ENCODE results near the gene CENPM. TPM values are rescaled to one million over a fixed set of nuclear protein-coding genes. Genes with fewer than 3 reads are reported as not detected.
A peak's percentile ranks its signal among the peaks of the same experiment; 100 is the strongest.

CENPM gene
- total RNA-seq, 3 donors from 2014 or later = 3.2 to 18.8 (median 7.5) TPM

GRCh38 chr22:41922328-41922727 lies 24.6 kb downstream of the CENPM start:
- intact Hi-C loops (cut with DNase I, micrococcal nuclease) = no loop called here
- no peaks in the 10 kb centered on the region for H3K9me3 ChIP-seq
- peaks cover 23% of the 10 kb centered on the region for H3K4me1 ChIP-seq (ENCODE audit: low read depth)
- ATAC-seq = no peak
- DNase-seq = no peak
- H3K36me3 ChIP-seq (ENCODE audit: low read depth) = no peaks in the 10 kb centered on the region
- H3K4me3 ChIP-seq = no peak overlapping the region
- TF ChIP-seq, protein P1, sequence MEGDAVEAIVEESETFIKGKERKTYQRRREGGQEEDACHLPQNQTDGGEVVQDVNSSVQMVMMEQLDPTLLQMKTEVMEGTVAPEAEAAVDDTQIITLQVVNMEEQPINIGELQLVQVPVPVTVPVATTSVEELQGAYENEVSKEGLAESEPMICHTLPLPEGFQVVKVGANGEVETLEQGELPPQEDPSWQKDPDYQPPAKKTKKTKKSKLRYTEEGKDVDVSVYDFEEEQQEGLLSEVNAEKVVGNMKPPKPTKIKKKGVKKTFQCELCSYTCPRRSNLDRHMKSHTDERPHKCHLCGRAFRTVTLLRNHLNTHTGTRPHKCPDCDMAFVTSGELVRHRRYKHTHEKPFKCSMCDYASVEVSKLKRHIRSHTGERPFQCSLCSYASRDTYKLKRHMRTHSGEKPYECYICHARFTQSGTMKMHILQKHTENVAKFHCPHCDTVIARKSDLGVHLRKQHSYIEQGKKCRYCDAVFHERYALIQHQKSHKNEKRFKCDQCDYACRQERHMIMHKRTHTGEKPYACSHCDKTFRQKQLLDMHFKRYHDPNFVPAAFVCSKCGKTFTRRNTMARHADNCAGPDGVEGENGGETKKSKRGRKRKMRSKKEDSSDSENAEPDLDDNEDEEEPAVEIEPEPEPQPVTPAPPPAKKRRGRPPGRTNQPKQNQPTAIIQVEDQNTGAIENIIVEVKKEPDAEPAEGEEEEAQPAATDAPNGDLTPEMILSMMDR (IDR thresholded peaks at IDR 0.05) = no peak

DNA sequence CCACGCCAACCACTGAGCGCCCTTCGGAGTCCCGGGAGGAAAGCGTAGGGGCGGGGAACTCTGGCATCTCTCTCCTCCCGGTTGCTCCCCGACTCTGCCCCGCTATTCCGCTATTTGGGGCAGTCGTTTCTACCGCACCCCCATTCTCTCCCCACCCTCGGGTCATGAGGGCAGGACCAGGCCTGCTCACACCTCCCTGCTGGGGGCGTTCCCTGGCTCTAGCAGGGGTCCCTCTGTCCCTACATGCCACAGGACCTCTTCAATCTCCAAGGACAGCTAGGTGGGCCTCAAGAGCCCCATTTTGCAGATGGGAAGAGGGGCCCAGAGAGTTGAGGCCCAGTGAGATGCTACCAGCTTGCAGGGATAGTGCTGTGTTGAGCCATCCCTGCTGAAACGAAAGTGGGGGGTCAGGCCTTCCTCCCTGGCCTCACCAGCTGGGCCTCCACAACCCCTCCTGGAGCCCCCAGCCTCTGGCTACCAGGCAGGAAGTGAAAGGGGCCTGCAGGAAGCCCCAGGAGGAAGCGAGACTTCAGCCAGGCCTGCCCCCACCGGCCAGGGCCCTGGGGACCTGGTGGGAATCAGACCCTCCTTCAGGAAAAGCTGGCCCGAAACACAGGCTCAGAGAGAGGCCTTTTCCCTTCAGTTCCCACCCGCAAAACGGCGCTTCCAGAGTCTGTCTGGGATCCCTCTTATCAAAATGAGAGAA lies 26.5 kb downstream of the CENPM start:
- no peaks in the 10 kb centered on the region for H3K36me3 ChIP-seq (ENCODE audit: low read depth)
- no peaks in the 10 kb centered on the region for H3K9me3 ChIP-seq
- TF ChIP-seq, protein P1 (IDR thresholded peaks at IDR 0.05) = no peak
- no peak overlapping the region for H3K4me3 ChIP-seq
- peaks cover 20% of the 10 kb centered on the region for H3K4me1 ChIP-seq (ENCODE audit: low read depth)
- ATAC-seq (peak; percentile 6), DNase-seq (no peak)
- intact Hi-C loops (cut with DNase I, micrococcal nuclease) = no loop called here

- peak; percentile 78 for ATAC-seq
- TF ChIP-seq, protein P1 (IDR thresholded peaks at IDR 0.05) = no peak
- peaks cover 25% of the 10 kb centered on the region for H3K4me1 ChIP-seq (ENCODE audit: low read depth)
- no peak overlapping the region for H3K4me3 ChIP-seq
- H3K9me3 ChIP-seq = no peaks in the 10 kb centered on the region
- peak; percentile 78 to 89 (median 84) for DNase-seq
- intact Hi-C loops (cut with DNase I, micrococcal nuclease) = no loop called here
- H3K36me3 ChIP-seq (ENCODE audit: low read depth) = no peaks in the 10 kb centered on the region
Measured at GRCh38 chr22:41919357-41920224, 27.4 kb downstream of the CENPM start.

DNA sequence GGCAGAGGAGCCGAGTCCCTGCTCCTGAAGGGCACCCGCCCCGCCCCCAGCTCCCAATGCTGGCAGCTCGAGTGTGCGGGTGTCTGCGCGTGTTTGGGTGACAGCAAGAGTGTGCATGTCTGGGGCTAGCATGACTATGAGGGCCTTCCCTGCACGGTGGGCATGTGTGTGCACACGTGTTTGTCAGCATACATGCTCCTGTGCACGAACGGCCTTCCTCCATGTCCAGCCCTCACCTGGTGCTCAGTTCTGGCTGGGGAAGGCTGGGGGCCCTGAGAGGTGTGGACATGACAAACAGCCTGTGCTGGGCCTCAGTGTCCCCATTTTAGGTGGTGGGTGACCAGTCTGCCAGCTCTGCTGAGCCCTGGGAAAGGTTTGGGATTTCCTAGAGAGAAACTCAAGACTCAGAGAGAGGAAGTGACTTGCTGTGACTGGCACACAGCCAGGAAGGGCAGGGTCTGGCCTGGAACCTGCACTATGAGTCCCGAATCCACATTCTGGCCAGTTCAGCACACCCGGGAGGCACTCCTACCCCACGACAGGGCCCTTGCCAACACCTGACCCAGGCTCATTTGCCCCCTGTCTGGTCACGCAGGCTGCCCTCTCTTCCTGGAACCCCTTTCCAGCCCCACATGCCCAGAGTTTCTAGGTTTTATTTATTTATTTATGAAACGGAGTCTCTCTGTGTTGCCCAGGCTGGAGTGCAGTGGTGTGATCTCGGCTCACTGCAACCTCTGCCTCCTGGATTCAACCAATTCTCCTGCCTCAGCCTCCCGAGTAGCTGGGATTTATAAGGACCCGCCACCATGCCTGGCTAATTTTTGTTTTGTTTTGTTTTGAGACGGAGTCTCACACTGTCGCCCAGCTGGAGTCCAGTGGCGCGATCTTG lies 28.8 kb downstream of the CENPM start:
- ATAC-seq = peak; percentile 11
- DNase-seq = peak in 2 of 3 donors; percentile 68 to 72
- TF ChIP-seq, protein P1 (IDR thresholded peaks at IDR 0.05) = no peak
- intact Hi-C loops (cut with DNase I, micrococcal nuclease) = no loop called here
- Histone ChIP-seq H3K4me3 (no peak overlapping the region), H3K9me3 (no peaks in the 10 kb centered on the region), H3K36me3 (ENCODE audit: low read depth) (no peaks in the 10 kb centered on the region), H3K4me1 (ENCODE audit: low read depth) (peaks cover 26% of the 10 kb centered on the region)

DNA sequence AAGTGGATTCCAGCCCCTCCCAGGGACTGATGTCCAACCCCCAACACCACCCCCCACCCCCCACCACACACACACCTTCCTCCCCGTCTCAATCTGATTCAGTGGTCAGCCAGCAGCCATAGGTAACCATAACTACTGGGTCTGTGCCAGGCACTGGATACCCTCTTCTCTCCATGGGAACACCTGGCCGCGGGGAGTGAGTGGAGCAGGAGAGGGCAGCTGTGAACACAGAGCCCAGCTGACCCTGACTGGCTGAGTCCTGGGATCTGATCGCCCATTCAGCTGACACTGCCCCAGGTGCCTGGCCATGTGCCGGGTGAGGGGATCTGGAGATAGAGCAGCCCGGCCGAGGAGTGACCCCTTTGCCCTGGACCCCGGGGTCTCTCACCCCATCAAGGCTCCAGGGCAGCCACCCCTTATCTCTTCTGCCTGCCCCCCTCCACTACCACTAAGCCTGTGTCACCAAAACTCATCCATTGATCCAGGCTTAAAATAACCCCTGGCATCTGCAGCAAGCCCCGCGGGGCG lies 29.5 kb downstream of the CENPM start:
- intact Hi-C loops (cut with DNase I, micrococcal nuclease) = no loop called here
- Histone ChIP-seq H3K36me3 (ENCODE audit: low read depth) (no peaks in the 10 kb centered on the region), H3K4me1 (ENCODE audit: low read depth) (peaks cover 26% of the 10 kb centered on the region), H3K4me3 (no peak overlapping the region), H3K9me3 (no peaks in the 10 kb centered on the region)
- TF ChIP-seq, protein P1 (IDR thresholded peaks at IDR 0.05) = no peak
- no peak for DNase-seq
- ATAC-seq = no peak

Data from mucosa of descending colon (tissue), 3 donors.